ENCODE results near the gene SERINC2. TPM values are rescaled to one million over a fixed set of nuclear protein-coding genes. Genes with fewer than 3 reads are reported as not detected.

Gene SERINC2
- total and polyA plus RNA-seq, 9 of the 15 experiments (the other 6 are each of a cell fraction or from before 2014, with no cell fraction given): 0.07 to 1.2 (median 0.70) TPM; not detected in 2

GRCh38 chr1:31443673-31444072 lies 30.7 kb downstream of the SERINC2 start:
- BruUV-seq (replicated peaks): no TSS peak
- Histone ChIP-seq H3K9ac (ENCODE audit: insufficient read depth in 1 of 2, low read depth in 2 of 2, low read length in 2 of 2) (no peak overlapping the region), H3K36me3 (ENCODE audit: control insufficient read depth, insufficient read depth, low read length) (no peaks in the 10 kb centered on the region), H4K20me1 (replicated peaks; ENCODE audit: control insufficient read depth, insufficient read depth, low read length) (no peaks in the 10 kb centered on the region), H3K4me2 (ENCODE audit: insufficient read depth, low read length) (no peak overlapping the region), H3K27ac (ENCODE audit: extremely low read depth, low read depth, low read length) (no peak overlapping the region), H2AFZ (ENCODE audit: low read depth, low read length) (no peak overlapping the region), H3K27me3 (ENCODE audit: control insufficient read depth in 2 of 2, insufficient read depth in 2 of 2, low read length in 2 of 2) (peaks cover 10 to 38% of the 10 kb centered on the region in 2 experiments), H3K9me1 (ENCODE audit: control insufficient read depth, insufficient read depth, low read length) (no peaks in the 10 kb centered on the region), H3K4me3 (no peak overlapping the region), H3K79me2 (ENCODE audit: control insufficient read depth, insufficient read depth, low read length) (no peaks in the 10 kb centered on the region), H3K9me3 (replicated peaks; ENCODE audit: control insufficient read depth, insufficient read depth, low read depth, low read length) (no peaks in the 10 kb centered on the region), H3K4me1 (replicated peaks in 1 of 2; ENCODE audit: control insufficient read depth in 2 of 2, insufficient read depth in 2 of 2, low read length in 2 of 2) (peaks cover 2 to 4% of the 10 kb centered on the region in 2 experiments; a peak in 3 of 5 replicates)
- FAIRE-seq (no peak), ATAC-seq (no peak), DNase-seq (ENCODE audit: extremely low read depth in 1 of 4, low spot score in 3 of 4) (no peak)
- in situ Hi-C loops (cut with MboI): no loop called here
- WGBS (ENCODE audit: insufficient coverage, low coverage, missing lambda C conversion rate): 50% methylated on average over 1 of the region's 1 CpG
- POLR2A ChIA-PET: interaction anchor here (2.6 kb wide), 1 partner anchor 10 kb away, joined by 11 read pairs; no protein-coding TSS in a partner anchor
- CTCF ChIA-PET (ENCODE audit: low intra/inter-chr PET ratio): no interaction called here
- TF ChIP-seq OTX1 (CRISPR knock-in tag; IDR thresholded peaks at IDR 0.05): no peak
- TF ChIP-seq RBM39 (optimal IDR thresholded peaks at IDR 0.05; ENCODE audit: low read depth, low read length): no peak
- TF ChIP-seq WHSC1 (IDR thresholded peaks at IDR 0.05; ENCODE audit: low read length): no peak
- TF ChIP-seq ETV5 (CRISPR knock-in tag; IDR thresholded peaks at IDR 0.05; ENCODE audit: low read depth): no peak
- TF ChIP-seq MGA (IDR thresholded peaks at IDR 0.05): no peak
- TF ChIP-seq ZBTB9 (CRISPR knock-in tag; IDR thresholded peaks at IDR 0.05): no peak
- intact Hi-C loops (cut with micrococcal nuclease): no loop called here

Data from K562 (cell line).